KOPT-K1 (cell line): Measurements from ENCODE around the gene FMNL2.
"Not testable (repeated sequence)": the region's sequence is repeated elsewhere in the genome, so short reads cannot be mapped to it uniquely, and the experiment has no call there.

Experiments used
- H3K27ac ChIP-seq: fragments of 200-600 bp; sonication (generic); 2 replicates; pipeline ENCODE4 v1.5.1; 2016; ENCODE audit warnings: antibody characterized with exemption, mild to moderate bottlenecking, low read depth, low read length; ENCODE audit not compliant: poor library complexity, severe bottlenecking
- H3K36me3 ChIP-seq: fragments of 200-600 bp; sonication (generic); 2 replicates; pipeline ENCODE4 v1.5.1; 2017; ENCODE audit warnings: antibody characterized with exemption, mild to moderate bottlenecking, low read length, moderate library complexity; ENCODE audit not compliant: insufficient read depth
- H3K9me3 ChIP-seq: fragments of 200-600 bp; sonication (generic); 2 replicates; pipeline ENCODE4 v1.5.1; 2017; ENCODE audit warnings: antibody characterized with exemption, low read length, mild to moderate bottlenecking; ENCODE audit not compliant: insufficient read depth, poor library complexity, severe bottlenecking

The FMNL2 gene

DNA sequence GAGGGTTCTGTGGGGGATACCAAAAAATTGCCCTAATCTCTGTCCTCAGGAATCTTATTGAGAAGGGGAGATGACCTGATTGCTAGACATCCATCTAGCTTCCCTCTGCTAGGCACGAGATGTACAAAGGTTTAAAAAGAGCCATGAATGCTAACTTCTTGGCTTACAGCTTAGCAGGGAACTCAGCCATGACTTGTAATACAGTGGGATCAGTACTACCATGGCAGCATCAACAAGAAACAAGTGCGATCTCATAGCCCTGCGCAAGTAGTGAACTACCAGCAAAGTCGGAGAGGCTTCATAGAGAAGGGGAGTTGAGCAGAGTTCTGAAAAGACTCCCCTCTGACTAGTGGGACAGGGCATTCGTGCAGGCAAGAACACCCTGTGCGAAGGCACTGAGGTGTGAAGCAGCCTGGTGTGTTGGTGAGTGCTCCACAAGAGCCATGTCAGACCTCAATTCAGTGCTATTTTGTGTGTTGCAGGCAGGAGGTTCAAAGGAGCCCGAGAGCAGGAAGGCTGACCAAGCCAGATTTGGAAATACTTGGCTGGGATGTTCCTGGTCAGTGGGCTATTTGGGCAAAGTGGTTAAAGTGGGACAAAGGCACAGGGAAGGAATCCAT is 130.0 kb downstream of the FMNL2 start:
- Histone ChIP-seq H3K9me3 (no peaks in the 10 kb centered on the region), H3K27ac (no peak overlapping the region), H3K36me3 (no peaks in the 10 kb centered on the region)

DNA sequence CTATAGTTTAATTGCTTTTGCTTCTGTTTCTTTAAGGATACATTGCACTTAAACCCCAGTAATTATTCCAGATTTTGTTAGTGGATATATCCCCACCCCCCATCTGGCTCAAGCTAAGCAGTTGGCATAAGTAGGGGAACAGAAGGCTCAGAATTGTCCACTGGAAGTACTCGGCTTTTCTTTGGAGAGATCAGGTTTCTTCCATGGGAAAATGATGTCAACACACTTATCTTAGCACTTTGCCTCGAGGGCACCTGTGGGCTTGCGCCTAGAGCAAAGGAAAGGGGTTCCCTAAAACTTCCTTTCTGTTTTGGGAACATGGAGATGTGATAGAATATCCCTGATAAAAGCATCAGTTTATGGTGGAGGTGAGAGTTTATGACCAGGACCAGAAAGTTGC is 130.6 kb downstream of the FMNL2 start:
- Histone ChIP-seq H3K27ac (no peak overlapping the region), H3K36me3 (no peaks in the 10 kb centered on the region), H3K9me3 (no peaks in the 10 kb centered on the region)

DNA sequence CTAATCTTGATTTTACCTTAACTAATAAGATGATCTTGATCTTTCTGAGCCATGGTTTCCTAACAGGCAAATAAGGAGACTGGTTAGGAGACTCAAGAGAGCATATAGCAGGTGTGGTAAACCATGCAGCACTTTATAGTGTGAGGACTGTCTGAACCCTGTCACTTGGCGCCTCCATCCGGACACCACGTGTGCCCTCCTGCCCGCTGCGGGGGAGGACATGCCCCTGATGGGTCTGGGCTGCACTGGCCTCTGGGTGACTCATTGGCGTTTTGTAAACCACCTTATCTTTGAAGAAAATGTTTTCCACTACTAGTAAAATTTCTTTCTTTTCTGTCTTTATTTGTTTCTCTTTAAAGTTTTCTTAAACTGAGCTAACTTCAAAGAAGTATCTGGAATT is 131.1 kb downstream of the FMNL2 start:
- Histone ChIP-seq H3K9me3 (no peaks in the 10 kb centered on the region), H3K27ac (no peak overlapping the region), H3K36me3 (no peaks in the 10 kb centered on the region)

GRCh38 chr2:152466980-152467676 is 132.2 kb downstream of the FMNL2 start:
- no peaks in the 10 kb centered on the region for H3K36me3 ChIP-seq
- H3K9me3 ChIP-seq: no peaks in the 10 kb centered on the region
- no peak overlapping the region for H3K27ac ChIP-seq

GRCh38 chr2:152467677-152468410 is 132.9 kb downstream of the FMNL2 start:
- H3K36me3 ChIP-seq: no peaks in the 10 kb centered on the region
- H3K9me3 ChIP-seq: no peaks in the 10 kb centered on the region
- H3K27ac ChIP-seq: no peak overlapping the region

GRCh38 chr2:152468899-152469692 is 134.1 kb downstream of the FMNL2 start:
- Histone ChIP-seq H3K27ac (no peak overlapping the region), H3K36me3 (no peaks in the 10 kb centered on the region), H3K9me3 (no peaks in the 10 kb centered on the region)

DNA sequence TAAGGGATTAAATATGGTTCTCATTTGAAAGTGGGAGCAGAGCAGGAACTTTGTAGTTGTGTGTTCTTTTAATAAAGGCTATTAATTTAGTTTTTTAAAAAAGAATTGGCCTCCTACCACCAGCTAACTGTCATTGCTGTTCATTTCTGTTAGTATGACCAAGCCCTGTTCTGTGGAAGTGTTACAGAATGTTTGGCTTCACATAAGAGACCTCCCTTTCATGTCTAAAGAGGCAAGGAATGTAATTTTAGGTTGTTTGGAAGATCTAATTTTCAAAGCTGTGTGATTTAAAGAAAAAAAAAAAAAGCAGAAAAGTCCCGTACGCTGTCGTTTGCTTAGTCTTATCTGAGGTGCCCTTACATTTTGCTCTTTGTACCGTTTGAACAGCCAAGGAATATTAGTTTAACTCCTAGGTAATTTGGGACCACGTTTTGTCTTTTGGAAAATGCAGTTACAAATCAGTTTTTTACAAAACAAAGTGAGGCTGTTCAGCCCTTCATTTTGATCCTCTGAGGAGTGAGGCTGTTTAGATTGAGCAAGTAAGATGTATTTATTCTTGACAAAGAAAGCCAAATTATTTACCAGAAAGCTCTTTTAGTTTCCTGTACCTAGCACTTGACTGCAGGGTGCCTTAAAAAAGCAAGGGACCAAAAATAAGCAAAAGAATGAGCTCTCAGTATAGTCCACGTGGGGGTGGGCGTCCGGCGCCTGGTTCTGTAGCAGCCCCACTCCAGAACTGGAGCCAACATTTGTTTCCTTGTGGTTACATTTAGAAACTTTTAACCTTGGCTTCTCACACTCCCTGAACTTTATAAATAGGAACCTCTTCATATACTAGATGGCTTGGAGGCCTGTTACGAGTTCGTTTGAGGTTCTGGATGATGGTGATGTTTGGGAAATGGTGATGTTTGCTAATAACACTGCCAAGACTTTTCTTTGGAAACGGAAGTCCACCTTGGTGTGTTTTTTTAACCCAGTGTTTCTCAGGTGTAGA is 136.2 kb downstream of the FMNL2 start:
- no peak overlapping the region for H3K27ac ChIP-seq

GRCh38 chr2:152472481-152472887 is 137.5 kb downstream of the FMNL2 start:
- Histone ChIP-seq H3K36me3 (no peaks in the 10 kb centered on the region), H3K9me3 (no peaks in the 10 kb centered on the region), H3K27ac (no peak overlapping the region)

More for the DNA sequence above, 136.2 kb downstream of the FMNL2 start:
- Histone ChIP-seq H3K9me3 (no peaks in the 10 kb centered on the region), H3K36me3 (no peaks in the 10 kb centered on the region)

DNA sequence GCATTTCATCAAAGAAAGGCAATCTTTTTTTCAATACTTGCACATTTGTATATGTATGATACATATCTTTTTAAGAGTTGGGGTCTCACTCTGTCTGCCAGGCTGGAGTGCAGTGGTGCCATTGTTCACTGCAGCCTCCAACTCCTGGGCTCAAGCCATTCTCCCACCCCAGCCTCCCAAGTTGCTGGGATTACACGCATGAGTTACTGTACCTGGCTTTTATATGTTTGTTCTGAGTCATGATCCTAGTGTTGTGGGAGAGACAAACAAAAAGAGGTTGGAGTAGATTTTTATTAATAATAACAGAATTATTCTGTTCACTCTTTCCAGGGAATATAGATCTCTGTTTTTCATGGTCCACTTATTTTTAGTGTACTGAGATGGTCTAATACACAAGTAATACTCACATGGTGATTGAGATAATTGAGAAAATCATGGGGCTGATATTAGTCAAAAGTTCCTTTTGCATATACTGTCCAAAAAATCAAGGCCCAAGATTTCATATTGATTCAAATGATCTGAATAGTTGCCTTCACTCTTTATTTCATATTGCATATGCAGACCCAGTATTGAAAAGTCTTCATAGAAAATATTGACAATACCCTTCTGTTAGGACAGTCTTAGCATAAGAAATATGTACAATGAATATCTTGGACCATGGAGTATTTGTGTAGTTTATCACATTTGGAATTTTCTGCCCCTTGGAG is 138.3 kb downstream of the FMNL2 start:
- Histone ChIP-seq H3K36me3 (no peaks in the 10 kb centered on the region), H3K9me3 (no peaks in the 10 kb centered on the region), H3K27ac (no peak overlapping the region)

GRCh38 chr2:152474523-152474922 is 139.5 kb downstream of the FMNL2 start:
- not testable (repeated sequence) for H3K27ac ChIP-seq, H3K9me3 ChIP-seq, H3K36me3 ChIP-seq

DNA sequence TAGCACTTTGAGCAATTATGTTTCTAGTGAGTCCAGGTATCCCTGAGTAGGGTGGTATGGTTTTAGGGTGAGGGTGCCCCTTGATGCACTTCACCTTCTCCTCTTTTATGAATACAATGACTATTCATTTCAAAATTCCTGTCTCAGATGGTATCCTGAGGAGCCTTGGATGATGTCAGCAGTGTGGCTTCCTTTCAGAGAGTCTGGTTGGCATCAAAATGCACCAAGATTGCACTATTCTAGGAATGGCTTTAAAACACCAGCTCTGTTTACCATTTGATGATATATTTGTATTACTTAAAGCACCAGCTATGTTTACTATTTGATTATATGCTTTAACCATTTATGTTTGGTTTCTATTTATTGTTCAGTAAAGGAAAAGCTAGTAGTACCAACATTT is 141.0 kb downstream of the FMNL2 start:
- Histone ChIP-seq H3K27ac (no peak overlapping the region), H3K9me3 (no peaks in the 10 kb centered on the region), H3K36me3 (no peaks in the 10 kb centered on the region)

DNA sequence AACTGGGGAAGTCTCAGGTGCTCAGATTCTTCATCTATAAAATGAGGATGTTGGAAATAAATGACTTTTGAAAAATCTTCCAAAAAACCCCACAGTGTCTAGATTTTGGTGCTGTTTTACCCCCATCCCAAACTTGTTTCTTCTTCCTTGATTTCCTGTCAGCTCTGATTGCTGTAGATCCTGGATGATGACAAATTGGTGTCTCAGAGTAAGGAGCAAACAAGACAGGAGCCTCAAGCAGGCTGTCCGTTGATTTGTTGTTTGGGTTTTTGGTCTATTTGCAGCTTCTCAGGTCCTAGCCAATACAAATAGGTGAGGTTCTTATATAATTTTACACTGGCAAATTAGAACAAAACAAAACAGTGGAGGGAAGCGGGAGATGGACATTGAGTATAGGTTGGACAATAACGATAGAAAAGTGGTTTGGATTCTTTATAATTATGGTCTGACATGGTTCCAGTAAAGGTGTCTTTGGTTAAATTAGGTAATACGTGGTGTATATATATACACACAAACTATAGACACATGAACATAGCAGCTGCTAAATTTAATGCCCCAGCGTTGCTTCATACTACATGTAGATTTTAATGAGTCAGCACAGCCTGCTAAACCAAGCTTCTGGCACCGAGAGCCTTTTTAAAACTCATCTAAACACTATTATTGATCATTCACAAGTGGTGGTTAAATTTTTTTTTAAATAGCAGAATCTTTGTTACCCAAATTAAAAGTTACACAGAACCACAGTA is 142.5 kb downstream of the FMNL2 start:
- no peaks in the 10 kb centered on the region for H3K36me3 ChIP-seq
- no peaks in the 10 kb centered on the region for H3K9me3 ChIP-seq
- H3K27ac ChIP-seq: no peak overlapping the region

DNA sequence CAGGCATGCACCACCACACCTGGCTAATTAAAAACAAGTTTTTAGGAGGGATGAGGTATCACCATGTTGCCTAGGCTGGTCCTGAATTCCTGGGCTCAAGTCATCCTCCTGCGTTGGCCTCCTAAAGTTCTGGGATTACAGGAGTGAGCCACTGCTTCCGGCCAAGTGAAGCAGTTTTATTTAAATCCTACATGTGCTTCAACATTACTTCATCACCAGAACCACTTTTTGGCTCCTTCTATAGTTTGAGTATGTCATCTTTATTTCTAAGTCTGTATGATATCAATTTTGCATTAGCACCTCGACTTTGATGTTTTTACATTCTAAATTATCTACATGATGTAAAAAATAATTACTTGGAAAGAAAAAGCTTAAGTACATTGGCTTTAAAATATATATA is 144.3 kb downstream of the FMNL2 start:
- Histone ChIP-seq H3K36me3 (no peaks in the 10 kb centered on the region), H3K9me3 (no peaks in the 10 kb centered on the region), H3K27ac (no peak overlapping the region)
